ENCODE results near the gene CHSY1.

- TF ChIP-seq REST (IDR thresholded peaks at IDR 0.05) (no peak), CTCF (IDR thresholded peaks at IDR 0.05) (no peak), POLR2A (IDR thresholded peaks at IDR 0.05; ENCODE audit: low read length) (no peak), CBX2 (IDR thresholded peaks at IDR 0.05; ENCODE audit: borderline replicate concordance, low read depth) (no peak), RCOR1 (IDR thresholded peaks at IDR 0.05; ENCODE audit: low read depth, low read length) (no peak), HEYL (CRISPR knock-in tag; IDR thresholded peaks at IDR 0.05) (no peak), HMGXB4 (CRISPR knock-in tag; IDR thresholded peaks at IDR 0.05; ENCODE audit: borderline replicate concordance) (no peak), ZNF302 (CRISPR knock-in tag; IDR thresholded peaks at IDR 0.05) (no peak), EHMT2 (IDR thresholded peaks at IDR 0.05; ENCODE audit: low read depth) (no peak), RAD21 (conservative IDR thresholded peaks at IDR 0.05 in 1 of 2, IDR thresholded peaks at IDR 0.05 in 1 of 2) (no peak)
Measured at GRCh38 chr15:101174152-101174920, 77.5 kb downstream of the CHSY1 start.

Data from A549 (cell line).